NCI-H1105 treated with DMSO at 0.1 percent for 48 hours (cell line): ENCODE measurements around the gene UNC5C.

Experiments
- DNase-seq: peaks from one replicate; lab custom pipeline; 2025; lab: John Stamatoyannopoulos, UW

The UNC5C gene

DNA sequence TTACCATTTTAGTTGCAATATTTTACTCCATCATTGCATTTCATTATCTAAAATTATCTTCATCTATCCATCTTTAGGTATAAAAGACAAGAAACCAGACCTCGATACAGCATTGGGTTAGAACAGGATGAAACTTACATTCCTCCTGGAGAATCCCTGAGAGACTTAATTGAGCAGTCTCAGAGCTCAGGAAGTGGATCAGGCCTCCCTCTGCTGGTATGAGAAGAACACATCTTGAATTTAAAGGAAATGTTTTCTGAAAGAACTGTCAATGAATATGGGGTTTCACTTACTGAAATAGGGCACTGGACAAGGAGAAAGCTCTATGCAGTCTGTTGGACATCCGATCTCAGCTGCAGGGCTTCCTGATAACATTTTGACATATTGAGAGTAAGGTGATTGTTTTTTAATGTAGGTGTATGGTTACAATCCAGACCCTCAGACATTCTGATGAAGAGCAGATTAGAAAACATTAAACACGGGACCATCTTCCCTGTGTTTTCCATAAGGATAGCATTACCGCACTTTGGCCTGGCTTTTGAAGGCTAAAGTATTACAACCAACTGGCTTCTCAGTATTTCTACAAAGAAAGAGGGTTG is 423.8 kb downstream of the UNC5C start:
- DNase-seq, result peak; percentile 5

GRCh38 chr4:95122001-95122400 is 426.8 kb downstream of the UNC5C start:
- DNase-seq, result no peak

- no peak for DNase-seq
These were observed 428.3 kb downstream of the UNC5C start for GRCh38 chr4:95120456-95120855.

- DNase-seq, result no peak
These were observed 430.3 kb downstream of the UNC5C start for GRCh38 chr4:95118497-95118896.

DNA sequence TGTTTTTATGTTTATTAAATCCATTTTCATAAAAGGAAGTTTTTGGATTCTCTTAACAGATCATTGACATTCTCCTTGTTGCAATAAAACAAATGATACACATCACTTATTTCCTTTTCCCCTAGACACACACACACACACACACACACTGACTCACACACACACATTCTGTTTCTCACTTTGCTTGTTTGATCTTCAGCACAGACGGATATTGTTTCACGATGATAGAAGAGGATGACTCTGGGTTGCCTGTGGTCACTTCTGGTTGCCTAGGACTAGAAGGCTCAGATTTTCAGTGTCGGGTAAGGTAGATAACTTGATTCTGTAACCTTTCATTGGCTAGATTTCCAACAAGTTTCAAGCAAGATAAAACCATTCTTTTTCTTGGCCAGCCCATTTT is 434.3 kb downstream of the UNC5C start:
- DNase-seq, result no peak
